ENCODE results near the gene PPP6R3.

PPP6R3 gene

GRCh38 chr11:68416070-68416578 lies 44.4 kb upstream of the PPP6R3 start:
- TF ChIP-seq CTCF (conservative IDR thresholded peaks at IDR 0.05; ENCODE audit: low read depth, low read length): no peak
- H3K4me3 ChIP-seq (ENCODE audit: low read length): no peak overlapping the region
- DNase-seq (ENCODE audit: low read depth): no peak

- no peak overlapping the region for H3K4me3 ChIP-seq (ENCODE audit: low read length)
- TF ChIP-seq CTCF (conservative IDR thresholded peaks at IDR 0.05; ENCODE audit: low read depth, low read length): no peak
- no peak for DNase-seq (ENCODE audit: low read depth)
Observed at GRCh38 chr11:68418648-68419047, 41.9 kb upstream of the PPP6R3 start.

- no peak for DNase-seq (ENCODE audit: low read depth)
- TF ChIP-seq CTCF (conservative IDR thresholded peaks at IDR 0.05; ENCODE audit: low read depth, low read length): no peak
- H3K4me3 ChIP-seq (ENCODE audit: low read length): no peak overlapping the region
Observed at GRCh38 chr11:68420171-68420570, 40.4 kb upstream of the PPP6R3 start.

- TF ChIP-seq CTCF (conservative IDR thresholded peaks at IDR 0.05; ENCODE audit: low read depth, low read length): no peak
Observed at GRCh38 chr11:68423481-68423880, 37.1 kb upstream of the PPP6R3 start.

GRCh38 chr11:68424101-68424632 lies 36.4 kb upstream of the PPP6R3 start:
- H3K4me3 ChIP-seq (ENCODE audit: low read length): no peak overlapping the region
- DNase-seq (ENCODE audit: low read depth): no peak
- TF ChIP-seq CTCF (conservative IDR thresholded peaks at IDR 0.05; ENCODE audit: low read depth, low read length): no peak

More at GRCh38 chr11:68423481-68423880, 37.1 kb upstream of the PPP6R3 start:
- DNase-seq (ENCODE audit: low read depth): no peak
- H3K4me3 ChIP-seq (ENCODE audit: low read length): no peak overlapping the region

- no peak overlapping the region for H3K4me3 ChIP-seq (ENCODE audit: low read length)
- DNase-seq (ENCODE audit: low read depth): no peak
- TF ChIP-seq CTCF (conservative IDR thresholded peaks at IDR 0.05; ENCODE audit: low read depth, low read length): no peak
Observed at GRCh38 chr11:68424981-68425865, 35.3 kb upstream of the PPP6R3 start.
